GM12872 (cell line): Measurements from ENCODE around the gene SLC29A4.

Experiments
- CTCF ChIP-seq: IDR thresholded peaks from 3 replicates; pipeline ENCODE4 v1.5.1; 2011; ENCODE audit warnings: low read depth, mild to moderate bottlenecking, low read length, moderate library complexity; ENCODE audit not compliant: insufficient read depth

SLC29A4 gene

GRCh38 chr7:5320802-5321396 lies 38.2 kb downstream of the SLC29A4 start:
- no peak for TF ChIP-seq CTCF

- no peak for TF ChIP-seq CTCF
Measured at GRCh38 chr7:5322621-5323410, 40.1 kb downstream of the SLC29A4 start.

DNA sequence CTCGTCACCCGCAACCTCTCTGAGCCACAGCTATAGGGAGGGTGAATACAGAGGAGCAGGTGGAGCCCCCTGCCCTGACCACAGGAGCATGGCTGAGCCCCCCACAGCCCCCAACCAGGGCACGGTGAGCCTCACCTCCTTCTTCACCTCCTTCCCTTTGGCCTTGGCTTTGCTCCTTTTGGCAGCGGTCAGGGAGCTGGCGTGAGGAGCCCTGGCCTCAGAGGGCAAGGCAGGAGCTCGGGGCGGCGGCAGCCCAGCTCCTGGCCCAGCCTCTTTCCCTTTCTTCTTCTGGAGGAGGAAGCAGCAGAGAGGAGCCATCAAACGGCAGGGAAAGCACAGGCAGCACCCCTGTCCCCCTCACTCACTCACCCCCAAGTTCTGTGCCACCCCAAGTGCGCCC lies 42.2 kb downstream of the SLC29A4 start:
- TF ChIP-seq CTCF, result no peak

- TF ChIP-seq CTCF, result no peak
Measured at GRCh38 chr7:5330288-5330687, 47.5 kb downstream of the SLC29A4 start.

GRCh38 chr7:5332579-5332978 lies 49.8 kb downstream of the SLC29A4 start:
- TF ChIP-seq CTCF, result no peak

DNA sequence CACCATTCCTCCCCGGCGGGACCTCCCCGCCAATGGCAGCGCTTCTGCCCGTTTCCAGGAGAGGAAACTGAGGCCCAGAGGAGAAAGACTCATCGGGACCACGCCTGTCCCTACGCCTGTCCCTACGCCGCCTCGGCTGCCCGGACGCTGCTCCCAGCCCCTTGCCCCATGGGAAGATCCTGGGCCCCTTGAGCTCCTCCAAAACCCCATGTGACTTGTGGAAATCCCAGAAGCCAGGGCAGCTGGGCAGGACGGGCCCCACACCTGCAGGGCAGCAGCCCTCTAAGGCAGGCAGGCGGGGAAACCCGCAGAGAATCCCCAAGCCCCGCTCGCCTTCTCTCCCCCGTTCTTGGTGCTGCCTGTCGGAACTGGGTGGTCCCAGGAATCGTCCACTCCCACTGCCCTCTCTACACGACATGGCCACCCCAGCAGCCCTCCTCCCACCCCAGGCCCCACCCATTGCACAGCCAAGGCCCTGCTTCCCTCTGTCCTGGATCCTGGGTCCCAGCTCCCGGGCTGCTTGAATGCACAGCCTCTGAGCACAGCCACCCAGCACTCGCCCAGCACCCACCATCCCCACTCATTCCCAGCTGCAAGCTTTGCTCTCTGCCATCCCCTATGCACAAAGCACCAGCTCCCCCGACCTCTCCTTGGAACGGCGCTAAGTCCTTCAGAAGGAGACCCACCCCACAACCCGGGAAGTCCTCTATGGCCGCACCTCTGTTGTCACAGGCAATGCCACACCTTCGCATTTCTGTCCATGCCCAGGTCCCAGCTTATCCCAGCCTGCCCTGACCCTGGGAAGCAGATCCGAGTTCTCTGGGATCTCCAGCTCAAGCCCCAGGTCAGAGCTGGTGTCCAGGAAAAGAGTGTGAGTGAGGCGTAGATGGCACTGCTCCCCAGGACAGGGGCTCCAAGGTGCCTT lies 50.6 kb downstream of the SLC29A4 start:
- TF ChIP-seq CTCF, result no peak

DNA sequence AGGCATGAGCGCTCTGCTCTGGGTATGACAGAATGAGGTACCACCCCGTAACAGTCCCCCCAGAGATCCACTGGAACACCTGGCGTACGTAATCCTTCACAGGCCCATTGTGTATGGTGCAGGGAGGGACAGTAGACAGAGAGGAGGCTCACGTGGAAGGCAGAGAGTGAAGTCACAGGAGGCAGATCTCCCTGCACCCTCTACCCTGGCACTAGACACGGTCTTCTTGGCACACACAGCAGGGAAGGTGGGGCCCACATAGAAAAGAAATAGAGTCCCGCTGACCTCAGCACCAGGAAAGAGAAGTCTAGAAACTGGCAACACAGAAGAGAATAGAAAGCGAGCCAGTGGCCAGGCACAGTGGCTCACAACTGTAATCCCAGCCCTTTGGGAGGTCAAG lies 51.9 kb downstream of the SLC29A4 start:
- no peak for TF ChIP-seq CTCF
